Panc1 (cell line): ENCODE results near the gene MAP3K2. TPM values are rescaled to one million over a fixed set of nuclear protein-coding genes. Genes with fewer than 3 reads are reported as not detected.
"Not testable (repeated sequence)": the region's sequence is repeated elsewhere in the genome, so short reads cannot be mapped to it uniquely, and the experiment has no call there.

Source experiments
- ATAC-seq: fragments of 200-7000 bp; cut with Tn5 transposase; 2 replicates; pipeline ENCODE4 v1.9.1; 2020; ENCODE audit warnings: mild to moderate bottlenecking, moderate library complexity
- BruUV-seq: library from RNA; stranded (reverse); fragments of 400-500 nt; replicated peaks from 2 replicates; lab custom pipeline; 2021; lab: Mats Ljungman, UMichigan
- CTCF ChIA-PET: fragments of 300-600 bp; sonication (Branson Sonifier 250); formaldehyde crosslinking; loops from one replicate; lab custom pipeline; 2022; ENCODE audit warnings: antibody characterized with exemption; lab: Charles Lee
- POLR2A ChIA-PET: fragments of 300-600 bp; sonication (Branson Sonifier 250); formaldehyde crosslinking; loops from one replicate; lab custom pipeline; 2022; ENCODE audit warnings: antibody characterized with exemption; lab: Charles Lee
- DNase-seq: peaks from one replicate; pipeline ENCODE4 v3.0.0-alpha.2; 2010; ENCODE audit warnings: low read depth, low spot score
- H3K27ac ChIP-seq: 2 replicates; pipeline ENCODE4 v1.5.1; 2011; ENCODE audit warnings: mild to moderate bottlenecking, low read length, inconsistent platforms
- H3K27me3 ChIP-seq: fragments of 200-500 bp; sonication (Bioruptor generic); 2 replicates; pipeline ENCODE4 v1.6.0; 2014; ENCODE audit warnings: low read length, inconsistent platforms; ENCODE audit not compliant: control insufficient read depth, insufficient read depth
- H3K36me3 ChIP-seq: fragments of 200-500 bp; sonication (Bioruptor generic); 2 replicates; pipeline ENCODE4 v1.5.1; 2014; ENCODE audit warnings: inconsistent platforms, mild to moderate bottlenecking, low read length, moderate library complexity; ENCODE audit not compliant: control insufficient read depth, insufficient read depth
- H3K4me1 ChIP-seq: 2 replicates; pipeline ENCODE4 v1.5.1; 2011; ENCODE audit warnings: inconsistent platforms, mild to moderate bottlenecking, low read length, moderate library complexity; ENCODE audit not compliant: control insufficient read depth, insufficient read depth
- H3K4me3 ChIP-seq, 2 experiments: 2 replicates each; pipeline ENCODE4 v1.5.1; 2011 to 2012; ENCODE audit warnings: low read depth in 2 of 2, low read length in 2 of 2, mild to moderate bottlenecking in 2 of 2, inconsistent platforms in 1 of 2, moderate library complexity in 1 of 2
- H3K9me3 ChIP-seq: fragments of 200-500 bp; sonication (Bioruptor generic); 2 replicates; pipeline ENCODE4 v1.5.1; 2014; ENCODE audit warnings: low read depth, mild to moderate bottlenecking, inconsistent platforms, low read length, moderate library complexity; ENCODE audit not compliant: control insufficient read depth, insufficient read depth
- CTCF ChIP-seq: fragments of 450-650 bp; IDR thresholded peaks from 2 replicates; pipeline ENCODE4 v1.5.1; 2017; ENCODE audit warnings: mild to moderate bottlenecking
- POLR2AphosphoS5 ChIP-seq: IDR thresholded peaks from 2 replicates; pipeline ENCODE4 v1.6.1; 2012; ENCODE audit warnings: mild to moderate bottlenecking, low read depth, low read length, moderate library complexity
- REST ChIP-seq, 2 experiments: IDR thresholded peaks; 2 replicates each; pipeline ENCODE4 v1.6.1; 2011 to 2012; ENCODE audit warnings: low read depth in 2 of 2, control low read depth in 1 of 2, low read length in 1 of 2, mild to moderate bottlenecking in 1 of 2, moderate library complexity in 1 of 2; ENCODE audit not compliant: insufficient read depth in 1 of 2
- SIN3A ChIP-seq: IDR thresholded peaks from 2 replicates; pipeline ENCODE4 v1.6.1; 2012; ENCODE audit warnings: low read depth, mild to moderate bottlenecking, low read length, moderate library complexity, borderline replicate concordance; ENCODE audit not compliant: insufficient read depth
- TCF7L2 ChIP-seq: IDR thresholded peaks from 2 replicates; pipeline ENCODE4 v1.6.1; 2011; ENCODE audit warnings: mild to moderate bottlenecking, low read depth, low read length, inconsistent platforms
- in situ Hi-C: cut with HindIII; loops from 2 replicates; pipeline ENCODE4 v1.10.0; 2016; ENCODE audit warnings: low sequenced_read_pairs, low pct_unique_long_range_greater_than_20kb
- intact Hi-C: fragments of 100-400 bp; cut with micrococcal nuclease; formaldehyde crosslinking; loops from one replicate; pipeline ENCODE4 v1.10.0; 2022; ENCODE audit not compliant: unreplicated experiment
- total RNA-seq: library from RNA; stranded (reverse); gene quantifications from one replicate; pipeline ENCODE4 v1.2.1, GENCODE V29; 2021; ENCODE audit not compliant: unreplicated experiment

MAP3K2 gene
- total RNA-seq, 1 experiment from 2014 or later = 70.6 TPM

- Histone ChIP-seq H3K27ac (no peak overlapping the region), H3K36me3 (no peaks in the 10 kb centered on the region), H3K4me3 (no peak overlapping the region), H3K27me3 (no peaks in the 10 kb centered on the region), H3K9me3 (no peaks in the 10 kb centered on the region), H3K4me1 (peaks cover 10% of the 10 kb centered on the region; the same call in 1 of the 2 replicates)
- ChIA-PET POLR2A (no interaction called here), CTCF (no interaction called here)
- no TSS peak for BruUV-seq
- ATAC-seq (peak; percentile 65; the same call in 1 of the 2 replicates), DNase-seq (no peak)
- TF ChIP-seq SIN3A (no peak), POLR2AphosphoS5 (no peak), CTCF (peak; percentile 75)
- intact Hi-C loops = no loop called here
- in situ Hi-C loops = no loop called here
These were observed 32.3 kb downstream of the MAP3K2 start for GRCh38 chr2:127355407-127356008.

- H3K9me3 ChIP-seq, H3K4me3 ChIP-seq, intact Hi-C loops, ATAC-seq, H3K27ac ChIP-seq, H3K4me1 ChIP-seq, in situ Hi-C loops, H3K36me3 ChIP-seq, H3K27me3 ChIP-seq, DNase-seq, POLR2A ChIA-PET, BruUV-seq: not testable (repeated sequence)
- CTCF ChIA-PET = interaction anchor here (0.7 kb wide), 1 partner anchor 156 kb away, joined by 4 read pairs; no protein-coding TSS in a partner anchor
These were observed 33.7 kb downstream of the MAP3K2 start for GRCh38 chr2:127353873-127354676.

- H3K27ac ChIP-seq, in situ Hi-C loops, H3K9me3 ChIP-seq, BruUV-seq, intact Hi-C loops, H3K4me1 ChIP-seq, H3K27me3 ChIP-seq, POLR2A ChIA-PET, ATAC-seq, DNase-seq, H3K36me3 ChIP-seq, H3K4me3 ChIP-seq: not testable (repeated sequence)
- CTCF ChIA-PET = interaction anchor here (0.7 kb wide), 1 partner anchor 157 kb away, joined by 4 read pairs; no protein-coding TSS in a partner anchor
These were observed 34.6 kb downstream of the MAP3K2 start for GRCh38 chr2:127353223-127353622.

DNA sequence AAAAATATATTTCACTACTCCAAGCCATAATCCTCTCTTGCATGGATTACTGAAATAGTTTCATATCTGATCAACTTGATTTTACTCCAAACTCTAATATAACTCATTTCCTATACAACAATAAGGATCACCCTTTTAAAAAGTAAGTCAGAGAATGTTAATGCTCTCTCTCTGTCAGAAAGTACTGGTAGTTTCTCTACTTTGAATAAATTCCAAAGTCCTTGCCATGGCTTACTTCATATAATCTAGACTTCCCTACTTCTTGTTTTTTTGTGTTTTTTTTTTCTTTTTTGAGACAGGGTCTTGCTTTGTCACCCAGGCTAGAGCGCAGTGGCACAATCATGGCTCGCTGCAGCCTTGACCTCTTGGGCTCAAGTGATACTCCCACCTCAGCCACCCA is 36.2 kb downstream of the MAP3K2 start:
- Histone ChIP-seq H3K27ac (no peak overlapping the region), H3K4me3 (no peak overlapping the region), H3K9me3 (no peaks in the 10 kb centered on the region), H3K4me1 (no peaks in the 10 kb centered on the region), H3K27me3 (no peaks in the 10 kb centered on the region), H3K36me3 (no peaks in the 10 kb centered on the region)
- no peak for TF ChIP-seq REST (IDR thresholded peaks at IDR 0.05; ENCODE audit: insufficient read depth in 1 of 2, low read depth in 2 of 2, low read length in 1 of 2)
- TF ChIP-seq CTCF = no peak
- TF ChIP-seq POLR2AphosphoS5 = no peak
- TF ChIP-seq TCF7L2 = no peak
- no peak for TF ChIP-seq SIN3A
- ChIA-PET CTCF (no interaction called here), POLR2A (no interaction called here)
- ATAC-seq = no peak
- no peak for DNase-seq
- intact Hi-C loops = no loop called here
- BruUV-seq = no TSS peak
- in situ Hi-C loops = no loop called here
